ENCODE results near the gene TBC1D14.

Gene TBC1D14

DNA sequence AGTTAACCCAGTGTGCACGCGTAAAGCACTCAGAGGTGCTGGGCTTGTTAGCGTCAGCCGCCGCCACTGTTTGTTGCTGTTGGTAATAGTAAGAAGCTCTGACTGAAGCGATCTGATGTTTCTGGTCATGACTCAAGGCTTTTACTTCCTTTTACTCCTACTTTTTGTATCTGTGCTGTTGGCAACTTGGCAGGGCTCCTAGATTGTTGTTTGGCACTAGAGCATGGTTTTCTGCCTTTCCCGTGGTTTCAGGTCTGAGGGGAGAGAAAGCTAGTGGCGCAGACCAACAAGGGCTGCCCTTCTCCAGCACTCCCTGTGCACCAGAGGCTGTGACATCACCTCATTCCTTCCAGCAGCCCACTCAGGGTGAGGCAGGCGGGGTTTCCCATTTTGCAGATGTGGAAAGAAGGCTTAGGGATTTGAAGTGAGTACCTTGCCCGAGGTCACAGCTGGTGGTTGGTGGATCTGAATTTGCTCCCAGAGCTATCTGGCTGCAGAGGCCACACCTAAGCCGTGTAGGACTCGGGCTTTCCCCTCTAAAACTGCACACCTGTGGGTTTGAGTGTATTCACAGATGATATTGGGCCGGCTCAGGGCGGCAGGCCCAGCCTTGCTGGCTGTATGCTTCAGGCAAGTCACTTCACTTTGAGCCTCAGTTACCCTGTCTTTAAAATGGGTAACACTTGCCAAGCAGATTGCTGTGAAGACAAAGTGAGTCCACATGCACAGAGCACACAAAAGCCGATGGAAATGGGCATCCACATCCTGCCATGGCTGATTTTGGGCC, 82.3 kb downstream of the TBC1D14 start:
- in situ Hi-C loops (cut with MboI; ENCODE audit: low sequenced_read_pairs) = no loop called here

DNA sequence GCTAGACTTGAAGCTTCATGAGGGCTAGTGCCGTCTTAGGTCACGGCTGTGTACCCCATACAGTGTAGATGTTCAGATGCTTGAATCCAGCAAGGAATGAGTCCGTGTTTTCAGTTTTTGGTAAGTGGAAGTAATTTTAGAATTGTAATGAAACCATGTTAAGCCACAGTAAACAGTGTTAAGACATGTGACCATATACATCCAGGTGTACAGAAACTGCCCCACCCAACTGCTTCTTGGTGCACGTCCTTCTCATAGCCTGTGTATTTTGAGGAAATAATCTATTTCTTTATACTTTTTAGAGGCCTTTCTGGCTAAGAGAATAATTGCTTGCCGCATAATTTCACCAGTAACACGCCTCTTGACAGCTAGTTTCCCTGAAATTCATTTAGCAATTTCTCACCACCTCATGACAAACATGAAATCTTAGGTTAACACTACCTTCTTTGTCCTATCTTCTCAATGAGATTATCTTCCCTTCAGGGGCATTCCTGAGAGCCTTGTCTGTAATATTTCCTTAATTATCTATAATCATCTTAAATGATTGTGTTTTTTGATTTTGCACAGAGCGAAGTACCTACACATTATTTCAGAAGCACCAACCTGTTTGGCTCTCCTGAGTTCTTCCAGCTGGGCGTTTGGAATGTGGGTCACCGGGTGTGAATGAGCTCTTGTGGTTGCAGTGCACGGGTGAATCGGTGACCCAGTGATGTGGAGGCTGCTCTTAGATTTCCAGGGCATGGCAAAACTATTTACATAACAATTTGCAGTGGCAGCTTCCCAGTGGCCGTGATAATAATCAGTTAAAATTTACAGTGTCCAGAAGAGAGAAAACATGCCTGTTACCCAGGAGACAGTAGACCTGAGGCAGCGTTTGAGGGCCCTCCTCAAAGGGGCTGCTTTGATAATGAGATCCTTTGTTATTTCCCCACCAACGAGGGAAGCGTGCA, 83.4 kb downstream of the TBC1D14 start:
- in situ Hi-C loops (cut with MboI; ENCODE audit: low sequenced_read_pairs) = no loop called here

DNA sequence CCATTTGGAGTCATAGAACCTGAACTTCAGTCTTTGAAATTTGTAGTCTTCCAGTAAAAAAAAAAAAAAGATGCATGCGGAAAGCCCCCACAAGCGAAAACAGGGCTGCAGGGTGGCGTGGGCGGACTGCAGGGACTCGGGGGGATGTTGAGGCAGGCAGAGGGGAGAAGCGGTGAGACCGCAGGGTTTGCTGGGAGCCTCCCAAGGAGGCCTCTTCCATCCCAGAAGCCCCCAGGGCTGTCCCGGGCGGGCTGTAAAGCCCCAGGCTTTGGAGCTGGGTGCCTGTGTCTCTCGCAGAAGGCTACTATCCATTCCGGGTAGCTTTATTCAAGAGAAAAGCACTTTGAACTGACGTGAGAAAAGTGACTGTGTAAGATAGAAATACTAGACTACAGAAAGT, 86.9 kb downstream of the TBC1D14 start:
- in situ Hi-C loops (cut with MboI; ENCODE audit: low sequenced_read_pairs) = no loop called here

DNA sequence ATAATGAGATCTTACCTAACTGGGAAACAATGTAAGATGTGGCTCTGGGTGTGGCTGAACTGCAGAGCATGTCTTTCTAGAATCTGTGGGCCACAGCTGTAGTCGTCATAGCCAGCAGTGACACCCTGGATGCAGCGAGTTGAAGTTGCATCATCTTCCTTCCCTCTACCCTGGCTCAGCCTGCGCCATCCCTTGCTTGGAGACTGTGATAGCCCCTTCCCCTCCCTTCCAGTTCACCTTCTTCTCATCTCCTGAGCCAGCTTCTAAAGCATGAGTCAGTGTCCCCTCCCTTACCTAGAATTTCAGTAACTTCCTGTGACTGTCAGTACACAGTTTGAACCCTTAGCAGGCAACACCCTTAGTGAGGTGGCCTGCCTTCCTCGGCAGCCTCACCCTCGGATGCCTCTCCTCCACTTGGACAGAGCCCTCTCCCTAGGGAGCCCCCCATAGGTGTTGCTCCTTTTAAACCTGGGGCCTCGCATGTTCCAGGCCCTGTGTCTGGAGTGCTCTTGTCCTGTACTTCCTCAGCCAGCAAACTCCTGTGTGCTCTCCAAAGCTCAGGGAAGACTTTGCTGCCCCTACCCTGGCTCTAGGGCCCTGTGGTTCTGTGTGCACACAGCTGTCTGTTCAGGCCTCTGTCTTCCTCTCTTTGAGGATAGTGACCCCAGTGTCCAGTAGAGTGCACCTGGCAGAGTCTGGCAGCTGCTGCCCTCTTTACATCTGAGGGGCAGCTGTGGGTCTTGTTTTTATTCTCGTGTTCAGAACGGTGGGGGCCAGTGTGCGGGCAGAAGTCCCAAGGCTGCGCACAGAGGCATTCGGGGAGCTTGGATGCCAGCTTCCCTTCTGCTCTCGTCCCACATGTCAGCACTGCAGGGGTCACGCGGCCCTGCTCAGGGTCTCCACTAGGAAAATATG, 89.8 kb downstream of the TBC1D14 start:
- in situ Hi-C loops (cut with MboI; ENCODE audit: low sequenced_read_pairs) = no loop called here

DNA sequence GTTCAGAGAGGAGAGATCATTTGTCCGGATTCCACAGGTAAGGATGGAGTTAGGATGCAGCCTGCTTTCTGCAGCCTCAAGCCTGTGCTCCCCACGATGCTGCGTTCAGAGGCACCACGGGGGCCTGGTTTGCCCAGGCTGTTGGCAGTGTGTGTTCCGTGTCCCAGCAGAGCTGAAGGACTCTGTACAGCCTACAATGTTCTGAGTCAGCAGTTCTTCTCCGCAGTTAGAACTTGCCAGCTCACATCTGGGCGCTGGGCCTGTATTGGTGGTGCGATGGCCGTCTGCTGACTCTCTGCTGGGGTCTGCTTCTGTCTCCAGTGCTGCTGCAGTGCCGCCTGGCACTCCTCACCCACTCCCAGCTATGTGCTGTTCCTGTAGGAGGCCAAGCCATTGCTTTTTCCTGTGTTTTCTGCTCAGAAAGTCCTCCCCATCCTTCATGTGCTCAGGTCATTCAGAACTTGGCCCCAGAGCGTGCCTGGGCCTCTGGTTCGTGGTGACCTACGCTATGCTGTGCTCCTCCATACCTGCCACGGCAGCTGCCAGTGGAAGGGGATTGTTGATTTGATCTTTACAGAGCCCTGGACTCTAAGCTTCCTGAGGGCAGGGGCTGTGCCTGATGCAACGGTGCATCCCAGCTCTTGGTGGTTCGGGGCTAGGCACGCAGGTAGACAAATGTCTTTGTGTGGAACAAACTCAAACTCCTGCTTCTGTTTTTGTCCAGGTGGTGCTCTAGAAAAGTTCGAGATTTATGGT, 91.0 kb downstream of the TBC1D14 start:
- in situ Hi-C loops (cut with MboI; ENCODE audit: low sequenced_read_pairs) = no loop called here

DNA sequence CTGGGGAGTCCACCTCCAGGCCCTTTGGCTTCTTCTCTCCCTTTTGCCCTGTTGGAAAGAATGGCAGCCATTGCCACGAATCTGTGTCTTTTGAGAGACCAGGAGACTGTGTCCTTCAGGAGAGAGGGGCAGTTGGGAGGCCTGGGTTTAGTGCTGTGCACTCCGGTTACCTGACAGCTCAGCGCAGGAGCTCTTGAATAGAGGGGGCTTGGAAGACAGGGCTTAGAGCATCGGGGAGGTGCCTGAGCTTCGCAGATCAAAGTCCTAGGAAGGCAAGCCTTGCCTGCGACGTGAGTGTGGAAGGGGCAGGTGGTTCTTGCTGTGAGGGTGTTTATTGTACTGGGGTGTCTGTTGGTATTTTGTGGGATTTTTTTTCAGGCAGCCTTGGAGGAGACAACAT, 91.6 kb downstream of the TBC1D14 start:
- in situ Hi-C loops (cut with MboI; ENCODE audit: low sequenced_read_pairs) = no loop called here

DNA sequence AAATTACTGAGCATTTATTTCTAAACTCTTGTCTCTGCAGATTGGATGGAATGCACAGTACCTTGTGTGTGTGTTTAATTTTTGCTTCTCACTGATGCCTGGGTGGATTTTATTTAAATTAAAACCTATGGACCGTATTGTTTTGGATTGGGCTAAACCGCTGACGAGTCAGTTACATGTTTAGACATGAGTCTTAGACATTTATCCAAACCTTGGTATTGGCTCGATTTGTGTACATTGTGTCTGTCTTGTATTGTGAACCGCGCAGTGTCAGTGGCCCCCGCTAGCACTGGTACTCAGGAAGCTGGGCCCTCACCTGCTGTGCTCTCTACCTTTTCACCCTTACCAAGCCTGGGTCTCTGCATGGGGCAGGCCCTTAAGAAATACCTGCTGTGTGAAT, 92.7 kb downstream of the TBC1D14 start:
- in situ Hi-C loops (cut with MboI; ENCODE audit: low sequenced_read_pairs) = no loop called here

DNA sequence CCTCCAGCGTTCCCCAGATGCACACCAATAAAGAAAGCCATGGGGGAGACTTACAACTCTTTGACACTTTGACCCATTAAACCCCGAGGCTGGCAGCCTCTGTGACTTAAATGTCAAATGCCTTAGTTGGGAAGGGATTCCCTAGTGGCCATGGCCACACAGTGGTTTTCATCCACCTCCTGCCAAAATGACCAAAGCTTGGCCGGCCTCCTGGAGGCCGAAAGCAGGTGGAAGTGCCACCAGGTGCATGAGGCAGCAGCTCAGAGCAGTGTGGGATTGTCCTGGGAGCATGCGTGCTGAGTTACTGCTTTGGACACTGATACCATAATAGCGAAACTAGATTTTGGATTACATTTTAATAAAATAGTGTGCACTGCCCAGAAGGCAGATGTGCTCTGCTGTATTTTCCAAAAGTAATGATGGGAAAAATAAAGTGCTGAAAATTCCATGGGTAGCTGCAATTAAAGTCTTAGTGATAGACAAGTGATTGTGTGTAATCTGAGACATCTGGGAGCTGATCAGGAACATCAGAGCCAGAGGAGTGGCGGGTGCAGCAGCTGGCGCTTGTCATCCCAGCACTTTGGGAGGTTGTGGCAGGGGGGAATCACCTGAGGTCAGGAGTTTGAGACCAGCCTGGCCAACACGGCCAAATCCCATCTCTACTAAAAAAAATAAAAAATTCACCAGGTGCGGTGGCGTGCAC, 93.7 kb downstream of the TBC1D14 start:
- in situ Hi-C loops (cut with MboI; ENCODE audit: low sequenced_read_pairs) = no loop called here

DNA sequence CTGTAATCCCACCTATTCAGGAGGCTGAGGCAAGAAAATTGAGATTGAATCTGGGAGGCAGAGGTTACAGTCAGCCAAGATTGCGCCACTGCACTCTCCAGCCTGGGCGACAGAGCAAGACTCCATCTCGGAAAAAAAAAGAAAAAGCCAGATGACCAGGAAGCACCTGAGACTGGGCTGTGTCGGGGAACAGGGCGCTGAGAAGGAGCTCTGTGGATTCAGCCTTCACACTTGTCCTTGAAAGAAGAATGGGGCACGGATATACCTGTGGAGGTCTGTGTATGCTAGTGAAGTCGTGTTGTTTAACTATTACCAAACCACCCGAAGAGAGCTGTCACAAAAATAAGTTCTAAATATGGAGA, 94.2 kb downstream of the TBC1D14 start:
- in situ Hi-C loops (cut with MboI; ENCODE audit: low sequenced_read_pairs) = no loop called here

DNA sequence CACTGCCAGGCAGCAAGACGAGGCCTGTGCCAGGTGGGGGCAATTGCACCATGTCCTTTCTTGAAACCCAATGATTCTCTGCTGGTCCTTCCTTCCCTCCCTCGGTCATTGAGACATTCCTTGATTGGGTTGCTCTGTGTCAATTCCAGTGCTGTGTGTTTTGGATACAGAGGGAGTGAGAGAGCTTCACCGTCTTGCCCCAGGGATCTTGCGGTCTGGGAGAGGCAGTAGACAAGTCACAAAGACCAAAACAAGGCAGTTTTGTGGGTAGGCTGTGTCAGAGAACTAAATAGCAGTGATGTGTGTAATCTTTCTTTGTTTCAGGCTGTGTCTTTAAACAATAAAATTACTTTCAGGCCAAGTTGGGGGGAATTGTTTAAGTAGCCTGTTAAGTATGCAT, 94.7 kb downstream of the TBC1D14 start:
- in situ Hi-C loops (cut with MboI; ENCODE audit: low sequenced_read_pairs) = no loop called here

DNA sequence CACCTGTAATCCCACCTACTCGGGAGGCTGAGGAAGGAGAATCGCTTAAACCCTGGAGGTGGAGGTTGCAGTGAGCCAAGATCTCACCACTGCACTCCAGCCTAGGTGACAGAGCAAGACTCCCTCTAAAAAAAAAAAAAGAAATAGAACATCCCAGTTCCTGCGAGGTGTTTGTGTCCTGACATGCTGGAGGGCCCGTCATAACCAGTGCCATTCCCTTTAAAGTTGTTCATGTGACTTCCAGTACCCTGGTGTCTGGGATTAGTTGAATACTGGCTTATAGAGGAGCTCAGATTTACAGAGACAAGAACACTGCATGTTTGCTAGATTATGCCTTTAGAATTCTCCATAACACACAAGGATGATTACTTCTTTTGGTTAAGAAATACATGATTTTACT, 95.9 kb downstream of the TBC1D14 start:
- in situ Hi-C loops (cut with MboI; ENCODE audit: low sequenced_read_pairs) = no loop called here

DNA sequence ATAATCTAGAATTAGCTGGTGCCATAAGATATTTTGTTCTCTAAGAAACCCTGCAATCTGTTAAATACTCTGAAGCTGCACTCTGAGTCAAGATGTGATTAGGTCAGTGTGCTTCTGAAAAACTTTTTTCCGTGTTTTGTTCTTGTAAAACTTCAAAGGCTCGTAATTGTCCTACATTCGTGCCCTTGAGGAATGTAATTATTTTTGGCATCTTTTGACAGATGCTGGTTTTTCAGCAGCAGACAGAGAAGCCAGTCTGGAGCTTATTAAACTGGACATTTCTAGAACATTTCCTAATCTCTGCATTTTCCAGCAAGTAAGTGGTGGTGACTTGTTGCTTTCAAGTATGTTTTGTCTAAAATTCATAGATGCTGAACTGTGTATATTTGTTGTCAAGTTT, 96.8 kb downstream of the TBC1D14 start:
- in situ Hi-C loops (cut with MboI; ENCODE audit: low sequenced_read_pairs) = no loop called here

DNA sequence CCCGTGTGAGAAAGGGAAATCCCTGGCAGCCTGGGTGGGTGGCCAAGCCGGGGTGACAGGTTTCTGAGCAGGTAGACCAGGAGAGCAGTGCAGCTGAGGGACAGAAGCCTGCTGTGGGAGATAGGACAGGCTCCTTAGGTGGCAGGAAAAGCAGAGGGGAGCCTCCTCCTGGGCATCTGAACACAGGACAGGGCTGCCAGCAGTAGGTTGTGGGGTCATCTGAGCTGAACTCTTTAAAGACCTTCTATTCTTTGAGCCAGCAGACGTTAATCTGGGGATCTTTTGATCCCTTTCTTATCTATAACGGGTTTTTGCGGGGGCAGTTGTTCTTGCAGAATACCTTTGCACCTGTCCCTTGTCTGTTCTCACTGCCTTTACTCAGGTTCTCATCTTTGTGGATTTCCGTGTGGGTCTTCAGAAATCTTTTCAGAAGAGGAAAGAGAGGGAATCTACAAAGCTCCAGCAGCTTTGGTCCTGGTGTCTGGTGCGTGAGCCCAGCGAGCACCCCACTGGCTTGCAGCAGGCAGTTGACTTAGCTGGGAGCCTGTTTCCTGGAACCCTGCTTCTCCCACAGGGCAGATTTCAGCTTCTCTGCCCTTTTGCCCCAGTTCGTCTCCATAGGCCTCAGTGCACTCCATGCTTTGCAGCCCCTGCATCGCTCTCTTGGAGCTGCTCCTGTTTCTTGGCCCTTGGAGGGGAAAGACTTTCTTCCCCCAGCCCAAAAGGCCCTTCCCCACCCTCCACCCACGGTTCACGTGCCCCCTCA, 97.7 kb downstream of the TBC1D14 start:
- in situ Hi-C loops (cut with MboI; ENCODE audit: low sequenced_read_pairs) = no loop called here

DNA sequence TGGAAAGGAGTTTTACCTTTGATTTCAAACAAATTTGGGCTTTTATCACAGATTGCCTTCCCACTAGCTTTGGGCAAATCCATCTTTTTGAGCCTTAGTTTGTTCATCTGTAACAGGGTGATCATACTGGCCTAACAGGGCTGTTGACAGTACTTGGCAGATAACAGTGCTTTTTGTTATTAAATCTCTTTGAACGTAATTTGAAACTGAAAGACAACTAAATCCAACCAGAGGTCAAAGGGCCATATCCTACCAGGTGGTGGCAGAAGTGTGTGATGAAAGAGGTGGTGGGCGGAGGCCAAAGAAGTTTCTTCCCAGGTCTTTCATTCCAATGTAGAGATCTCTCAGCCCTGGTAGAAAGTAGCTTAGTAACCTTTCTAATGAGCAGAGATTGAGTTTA, 98.3 kb downstream of the TBC1D14 start:
- in situ Hi-C loops (cut with MboI; ENCODE audit: low sequenced_read_pairs) = no loop called here

DNA sequence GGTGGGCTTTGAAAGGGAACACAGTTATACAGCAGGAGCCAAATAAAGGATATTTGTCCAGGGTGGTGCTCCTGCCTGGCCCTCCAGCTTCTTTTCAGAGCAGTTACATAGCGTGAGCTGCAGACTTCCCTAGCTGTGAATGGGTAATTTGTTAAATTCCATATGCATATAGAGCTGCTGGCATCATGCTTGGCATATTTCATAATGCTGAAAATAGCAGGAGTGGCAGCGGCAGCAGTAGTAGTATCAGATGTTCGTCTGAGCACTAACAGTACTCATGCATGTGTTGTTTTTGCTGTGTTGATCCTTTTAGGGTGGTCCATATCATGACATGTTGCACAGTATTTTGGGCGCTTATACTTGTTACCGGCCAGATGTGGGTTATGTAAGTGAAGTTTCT, 99.9 kb downstream of the TBC1D14 start:
- in situ Hi-C loops (cut with MboI; ENCODE audit: low sequenced_read_pairs) = no loop called here

DNA sequence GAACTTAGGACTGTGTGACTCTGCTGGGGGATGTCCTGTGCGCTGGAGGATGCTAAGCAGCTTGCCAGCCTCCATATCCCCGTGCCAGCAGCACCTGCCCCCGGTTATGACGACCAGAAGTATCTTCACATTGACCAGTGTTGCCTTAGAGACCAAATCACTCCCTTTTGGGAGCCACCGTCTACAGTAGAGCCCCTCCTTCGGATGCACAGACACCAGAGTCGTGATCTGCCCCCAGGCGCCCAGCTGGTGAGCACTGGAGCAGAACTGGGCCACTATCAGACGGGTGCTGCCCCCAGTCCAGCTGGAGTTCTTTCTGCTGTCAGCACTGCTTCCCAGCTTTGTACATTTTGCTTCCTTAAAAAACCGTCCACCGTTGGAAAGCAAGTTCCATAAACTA, 103.5 kb downstream of the TBC1D14 start:
- in situ Hi-C loops (cut with MboI; ENCODE audit: low sequenced_read_pairs) = no loop called here

DNA sequence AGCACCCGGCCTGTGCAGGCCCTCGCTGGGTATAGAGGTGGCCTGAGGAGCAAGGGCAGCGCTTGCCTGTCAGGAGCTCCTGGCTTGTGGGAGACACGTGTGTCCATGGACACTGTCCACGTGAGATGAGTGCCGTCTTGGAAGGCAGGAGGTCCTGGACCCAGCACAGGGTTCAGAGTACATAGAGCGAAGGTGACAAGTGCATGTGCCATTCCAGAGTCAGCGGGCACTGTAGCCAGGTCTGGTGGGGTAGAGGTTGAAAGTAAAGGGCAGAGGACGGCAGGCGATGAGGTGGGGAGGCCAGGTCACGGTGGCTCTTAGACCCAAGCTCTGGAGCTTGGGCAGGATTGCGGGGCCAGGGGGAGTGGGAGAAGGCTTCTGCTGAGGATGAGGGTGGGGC, 105.2 kb downstream of the TBC1D14 start:
- in situ Hi-C loops (cut with MboI; ENCODE audit: low sequenced_read_pairs) = no loop called here

DNA sequence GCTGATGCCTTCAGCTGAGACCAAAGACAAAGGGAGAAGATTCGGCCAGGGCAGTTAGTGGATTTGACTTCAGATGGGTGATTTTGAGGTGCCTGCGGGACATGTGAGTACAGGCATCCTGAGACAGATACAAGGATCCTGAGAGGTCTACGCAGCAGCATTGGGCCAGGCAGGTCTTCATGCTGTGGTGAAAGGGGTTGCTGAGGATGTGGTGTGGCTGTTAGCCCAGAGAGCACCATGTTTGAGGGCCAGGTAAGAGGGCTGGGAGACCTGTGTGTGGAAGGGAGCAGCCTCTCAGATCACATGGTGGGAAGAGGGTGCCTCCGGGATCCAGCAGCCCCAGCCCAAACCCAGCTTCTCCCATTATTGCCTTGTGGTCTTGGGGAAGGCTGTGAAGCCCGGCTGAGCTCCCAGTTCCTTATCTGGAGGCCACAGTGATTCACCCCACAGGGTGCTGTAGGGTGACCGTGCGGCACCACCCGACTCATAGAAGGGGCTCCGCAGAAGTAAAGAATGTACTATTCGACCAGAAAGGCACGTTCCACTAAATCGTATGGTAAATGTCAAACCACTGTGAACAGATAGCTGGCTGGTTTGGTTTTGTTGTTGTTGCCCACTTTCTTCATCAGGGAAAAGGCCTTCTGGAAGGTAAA, 105.9 kb downstream of the TBC1D14 start:
- in situ Hi-C loops (cut with MboI; ENCODE audit: low sequenced_read_pairs) = no loop called here

DNA sequence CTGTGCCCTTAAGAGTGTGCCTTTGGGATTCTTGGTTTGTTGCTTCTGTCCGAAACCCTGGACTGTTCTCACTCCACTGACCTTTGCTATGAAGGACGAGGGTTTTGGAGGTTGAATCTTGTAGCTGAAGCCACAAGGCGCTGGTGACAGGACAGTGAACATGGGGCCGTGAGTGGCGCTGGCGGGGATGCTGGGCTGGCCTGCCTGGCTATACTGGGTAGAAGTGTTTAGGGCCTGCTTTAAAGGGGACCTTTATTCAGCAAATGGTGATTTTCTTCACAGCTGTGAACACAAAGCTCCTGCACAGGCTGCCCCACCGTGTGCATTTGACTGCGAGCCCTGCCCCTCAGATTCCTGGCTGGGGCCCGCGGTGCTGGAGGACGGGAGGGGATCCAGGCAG, 106.5 kb downstream of the TBC1D14 start:
- in situ Hi-C loops (cut with MboI; ENCODE audit: low sequenced_read_pairs) = no loop called here

Data from HL-60/S4 (cell line).